Measurements from ENCODE around the gene DGAT2.
"Not testable (repeated sequence)": the region's sequence is repeated elsewhere in the genome, so short reads cannot be mapped to it uniquely, and the experiment has no call there.

The DGAT2 gene

GRCh38 chr11:75768112-75768908 lies at the start of gene DGAT2:
DGAT2 (plus strand) TSS chr11:75768778; CDS start chr11:75768992, 214 bp downstream.
- DNase-seq = peak; percentile 73

GRCh38 chr11:75719340-75720239 lies 49.0 kb upstream of the DGAT2 start:
- DNase-seq = no peak

GRCh38 chr11:75720639-75721038 lies 47.9 kb upstream of the DGAT2 start:
- DNase-seq = no peak

DNA sequence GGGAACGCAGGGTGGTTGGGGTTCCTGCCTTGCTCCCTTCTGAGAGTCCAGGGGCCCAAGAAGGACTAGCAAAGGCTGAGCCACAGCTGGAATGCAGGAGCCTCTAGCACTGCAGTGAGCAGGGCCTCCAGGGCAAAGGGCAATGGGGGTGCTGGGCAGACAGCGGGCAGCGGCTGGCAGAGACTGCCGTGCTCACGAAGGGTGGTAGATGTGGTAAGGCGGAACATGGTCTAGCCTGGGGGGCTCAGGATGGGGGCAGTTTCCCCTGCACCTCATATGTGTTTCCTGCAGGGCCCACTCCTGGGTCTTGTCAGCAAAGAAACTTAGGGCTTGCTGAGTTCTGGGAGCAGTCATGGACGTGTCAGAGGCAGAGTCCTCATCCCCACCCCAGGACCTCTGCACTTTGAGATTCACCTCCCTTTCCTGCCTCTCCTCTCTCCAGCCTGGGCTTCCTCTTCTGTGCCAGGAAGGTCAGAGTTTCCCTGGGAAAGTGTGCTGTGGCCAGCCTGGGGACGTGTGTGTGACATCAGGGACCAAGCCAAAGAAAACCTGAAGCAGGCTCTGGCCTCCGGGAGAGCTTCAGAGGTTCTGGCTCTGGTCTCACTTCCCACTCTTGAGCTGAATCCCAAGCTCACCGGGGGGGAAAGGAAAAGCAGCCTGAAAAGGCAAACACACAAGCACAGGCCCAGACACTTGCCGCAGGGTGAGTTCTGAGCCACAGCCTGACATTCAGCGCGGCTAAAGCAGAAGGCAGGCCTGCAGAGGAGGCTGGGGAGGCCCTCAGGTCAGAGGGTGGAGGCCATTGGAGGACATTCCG lies 46.5 kb upstream of the DGAT2 start:
- DNase-seq = no peak

GRCh38 chr11:75722669-75723042 lies 45.9 kb upstream of the DGAT2 start:
- no peak for DNase-seq

- no peak for DNase-seq
These were observed 42.8 kb upstream of the DGAT2 start for GRCh38 chr11:75725547-75726320.

DNA sequence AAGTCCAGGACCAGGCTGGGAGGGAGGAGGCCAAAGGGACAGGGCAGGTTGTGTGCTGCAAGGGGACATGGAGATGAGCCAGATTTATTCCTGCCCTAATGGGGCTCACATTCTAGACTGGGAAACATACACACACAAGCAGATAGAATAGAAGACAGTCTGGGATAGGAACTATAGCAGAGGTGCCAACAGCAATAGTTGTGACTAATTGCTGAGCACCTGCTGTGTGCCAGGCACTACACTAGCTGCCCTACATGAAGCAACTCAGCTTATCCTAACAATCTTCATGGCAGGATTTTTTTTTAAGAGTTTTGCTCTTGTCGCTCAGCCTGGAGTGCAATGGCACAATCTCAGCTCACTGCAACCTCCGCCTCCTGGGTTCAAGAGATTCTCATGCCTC lies 39.6 kb upstream of the DGAT2 start:
- DNase-seq = no peak

DNA sequence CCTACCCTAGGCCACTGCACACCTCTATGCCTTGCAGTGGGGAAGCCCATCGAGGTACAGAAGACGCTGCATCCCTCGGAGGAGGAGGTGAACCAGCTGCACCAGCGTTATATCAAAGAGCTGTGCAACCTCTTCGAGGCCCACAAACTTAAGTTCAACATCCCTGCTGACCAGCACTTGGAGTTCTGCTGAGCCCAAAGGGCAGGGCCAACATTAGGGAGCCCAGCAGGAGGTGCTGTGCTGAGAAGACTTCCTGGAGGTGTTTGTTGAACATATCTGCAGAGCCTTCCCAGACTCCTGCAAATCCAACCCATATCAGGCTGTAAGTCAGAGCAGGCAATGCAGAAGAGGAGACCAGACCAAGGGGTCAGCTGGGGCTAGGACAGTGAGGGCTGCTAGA lies 37.5 kb upstream of the DGAT2 start:
- no peak for DNase-seq

GRCh38 chr11:75733071-75733430 lies 35.5 kb upstream of the DGAT2 start:
- DNase-seq = no peak

GRCh38 chr11:75733431-75734107 lies 35.0 kb upstream of the DGAT2 start:
- DNase-seq = no peak

GRCh38 chr11:75734491-75735180 lies 33.9 kb upstream of the DGAT2 start:
- no peak for DNase-seq

- DNase-seq = no peak
These were observed 33.3 kb upstream of the DGAT2 start for GRCh38 chr11:75735181-75735845.

- DNase-seq = no peak
These were observed 31.3 kb upstream of the DGAT2 start for GRCh38 chr11:75737314-75737713.

GRCh38 chr11:75740681-75741080 lies 27.9 kb upstream of the DGAT2 start:
- no peak for DNase-seq

- DNase-seq = not testable (repeated sequence)
These were observed 25.4 kb upstream of the DGAT2 start for GRCh38 chr11:75743159-75743558.

- DNase-seq = no peak
These were observed 24.6 kb upstream of the DGAT2 start for GRCh38 chr11:75743711-75744563.

GRCh38 chr11:75745807-75746206 lies 22.8 kb upstream of the DGAT2 start:
- no peak for DNase-seq

DNA sequence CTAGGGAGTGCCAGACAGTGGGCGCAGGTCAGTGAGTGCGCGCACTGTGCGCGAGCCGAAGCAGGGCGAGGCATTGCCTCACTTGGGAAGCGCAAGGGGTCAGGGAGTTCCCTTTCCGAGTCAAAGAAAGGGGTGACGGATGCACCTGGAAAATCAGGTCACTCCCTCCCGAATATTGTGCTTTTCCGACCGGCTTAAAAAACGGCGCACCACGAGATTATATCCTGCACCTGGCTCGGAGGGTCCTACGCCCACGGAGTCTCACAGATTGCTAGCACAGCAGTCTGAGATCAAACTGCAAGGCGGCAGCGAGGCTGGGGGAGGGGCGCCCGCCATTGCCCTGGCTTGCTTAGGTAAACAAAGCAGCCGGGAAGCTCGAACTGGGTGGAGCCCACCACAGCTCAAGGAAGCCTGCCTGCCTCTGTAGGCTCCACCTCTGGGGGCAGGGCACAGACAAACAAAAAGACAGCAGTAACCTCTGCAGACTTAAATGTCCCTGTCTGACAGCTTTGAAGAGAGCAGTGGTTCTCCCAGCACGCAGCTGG lies 19.8 kb upstream of the DGAT2 start:
- DNase-seq = not testable (repeated sequence)

DNA sequence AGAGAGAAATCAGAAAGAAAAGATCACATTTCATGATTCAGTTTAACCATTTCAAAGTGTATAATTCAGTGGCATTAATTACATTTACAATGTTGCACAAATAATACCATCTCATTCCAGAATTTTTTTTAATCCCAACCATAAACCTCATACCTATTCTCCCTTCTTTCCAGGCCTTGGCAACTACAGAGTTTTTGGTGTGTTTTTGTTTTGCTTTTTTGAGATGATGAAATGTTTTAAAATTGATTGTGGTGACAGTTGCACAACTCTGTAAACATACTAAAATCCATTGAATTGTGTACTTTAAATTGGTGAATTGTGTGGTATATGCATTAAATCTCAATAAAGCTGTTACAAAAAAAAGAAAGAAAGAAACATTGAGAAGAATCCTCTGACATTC lies 13.6 kb upstream of the DGAT2 start:
- not testable (repeated sequence) for DNase-seq

Measured in activated CD8-positive, alpha-beta memory T cell treated with anti-CD3 and anti-CD28 coated beads, Interleukin-2, amount 50 U/mL, for 4 hours (primary cell).